ENCODE results near the gene NAA80. TPM values are rescaled to one million over a fixed set of nuclear protein-coding genes. Genes with fewer than 3 reads are reported as not detected.

Gene NAA80
- total RNA-seq, 1 experiment from 2014 or later: 6.0 TPM

- Mint-ChIP-seq H3K27ac (no peak overlapping the region), H3K4me1 (peaks cover 19 to 22% of the 10 kb centered on the region in 2 experiments), H3K36me3 (ENCODE audit: insufficient read depth in 1 of 3, low read depth in 3 of 3) (peaks cover 2 to 9% (median 3%) of the 10 kb centered on the region in 3 experiments), H3K9me3 (peaks cover 30 to 36% of the 10 kb centered on the region in 2 experiments), H3K4me3 (no peak overlapping the region), H3K27me3 (ENCODE audit: low read depth) (peaks cover 6% of the 10 kb centered on the region)
- Histone ChIP-seq H2BK12ac (ENCODE audit: insufficient read length, low read depth, low read length) (no peak overlapping the region), H3K27ac (ENCODE audit: insufficient read length, low read depth, low read length) (no peak overlapping the region), H3K79me2 (ENCODE audit: insufficient read depth, low read length) (no peaks in the 10 kb centered on the region), H2AFZ (ENCODE audit: low read length) (no peak overlapping the region), H3K23me2 (ENCODE audit: insufficient read length, low read depth, low read length, poor library complexity, severe bottlenecking) (no peaks in the 10 kb centered on the region), H3K4ac (ENCODE audit: low read depth, low read length) (no peak overlapping the region), H3K23ac (ENCODE audit: insufficient read length, low read depth, low read length) (no peak overlapping the region), H3K18ac (ENCODE audit: insufficient read length, low read depth, low read length) (no peak overlapping the region), H2AK5ac (ENCODE audit: insufficient read length, low read length) (no peak overlapping the region), H3K9ac (ENCODE audit: extremely low read depth, insufficient read length, low read length) (no peak overlapping the region), H4K8ac (replicated peaks; ENCODE audit: insufficient read length, low read depth, low read length) (no peak overlapping the region), H3K14ac (ENCODE audit: insufficient read depth, low read length) (no peak overlapping the region), H3K79me1 (ENCODE audit: insufficient read depth, low read depth, low read length, poor library complexity, severe bottlenecking) (no peaks in the 10 kb centered on the region), H3K4me2 (ENCODE audit: insufficient read depth, insufficient read length, low read length) (no peak overlapping the region), H2BK120ac (ENCODE audit: low read depth, low read length, poor library complexity, severe bottlenecking) (no peak overlapping the region), H4K5ac (ENCODE audit: insufficient read length, low read depth, low read length) (no peak overlapping the region), H2BK15ac (ENCODE audit: low read depth, low read length) (0 out of 2 replicates have a peak overlapping the region, but pooled peaks have one; percentile 1), H3K9me3 (ENCODE audit: control insufficient read depth, low read depth, low read length) (no peaks in the 10 kb centered on the region), H3K4me1 (ENCODE audit: insufficient read depth, low read length) (no peaks in the 10 kb centered on the region), H3K56ac (ENCODE audit: insufficient read length, low read depth, low read length) (no peak overlapping the region), H4K20me1 (ENCODE audit: control insufficient read depth, insufficient read depth, insufficient read length) (no peaks in the 10 kb centered on the region), H3K27me3 (ENCODE audit: insufficient read depth, low read length) (no peaks in the 10 kb centered on the region), H2BK20ac (ENCODE audit: low read depth, low read length, poor library complexity, severe bottlenecking) (no peak overlapping the region), H4K91ac (ENCODE audit: insufficient read length, low read depth, low read length) (no peak overlapping the region), H3T11ph (ENCODE audit: low read length) (no peak overlapping the region), H2BK5ac (ENCODE audit: insufficient read length, low read length) (no peak overlapping the region)
- no peak for DNase-seq
- TF ChIP-seq CTCF (conservative IDR thresholded peaks at IDR 0.05): no peak
These were observed 5.4 kb upstream of the NAA80 start for GRCh38 chr3:50304601-50305000.

Measured in H9 (cell line).